HEK293 (cell line): ENCODE data around the gene MCHR1.

Experiments
- BCL11A ChIP-seq: fragments of 450-650 bp; formaldehyde crosslinking; IDR thresholded peaks from 2 replicates; pipeline ENCODE4 v1.5.1; 2016; ENCODE audit warnings: low read depth, missing biosample characterization, missing genetic modification characterization
- EGR2 ChIP-seq: fragments of 450-650 bp; formaldehyde crosslinking; IDR thresholded peaks from 2 replicates; pipeline ENCODE4 v1.5.1; 2016; ENCODE audit warnings: low read depth, missing biosample characterization, missing genetic modification characterization
- FEZF1 ChIP-seq: fragments of 450-650 bp; formaldehyde crosslinking; IDR thresholded peaks from 2 replicates; pipeline ENCODE4 v1.5.1; 2016; ENCODE audit warnings: missing biosample characterization, missing genetic modification characterization
- KLF7 ChIP-seq: fragments of 450-650 bp; formaldehyde crosslinking; IDR thresholded peaks from 2 replicates; pipeline ENCODE4 v1.5.1; 2016; ENCODE audit warnings: missing biosample characterization, missing genetic modification characterization, borderline replicate concordance
- KLF9 ChIP-seq: fragments of 450-650 bp; formaldehyde crosslinking; IDR thresholded peaks from 2 replicates; pipeline ENCODE4 v1.5.1; 2016; ENCODE audit warnings: missing biosample characterization, missing genetic modification characterization, low read depth
- WT1 ChIP-seq: fragments of 450-650 bp; formaldehyde crosslinking; IDR thresholded peaks from 2 replicates; pipeline ENCODE4 v1.5.1; 2016; ENCODE audit warnings: missing biosample characterization, missing genetic modification characterization
- ZBTB10 ChIP-seq: fragments of 450-650 bp; formaldehyde crosslinking; IDR thresholded peaks from 2 replicates; pipeline ENCODE4 v1.5.1; 2016; ENCODE audit warnings: missing biosample characterization, missing genetic modification characterization
- ZBTB7A ChIP-seq: fragments of 450-650 bp; formaldehyde crosslinking; IDR thresholded peaks from 2 replicates; pipeline ENCODE4 v1.5.1; 2016; ENCODE audit warnings: low read depth, missing biosample characterization, missing genetic modification characterization
- ZFP37 ChIP-seq: fragments of 450-650 bp; formaldehyde crosslinking; IDR thresholded peaks from 2 replicates; pipeline ENCODE4 v1.5.1; 2016; ENCODE audit warnings: missing biosample characterization, missing genetic modification characterization
- ZNF112 ChIP-seq: fragments of 450-650 bp; formaldehyde crosslinking; IDR thresholded peaks from 2 replicates; pipeline ENCODE4 v1.5.0; 2017; ENCODE audit warnings: missing biosample characterization, missing genetic modification characterization
- ZNF138 ChIP-seq: fragments of 450-650 bp; formaldehyde crosslinking; IDR thresholded peaks from 2 replicates; pipeline ENCODE4 v1.5.1; 2016; ENCODE audit warnings: missing biosample characterization, missing genetic modification characterization, borderline replicate concordance
- ZNF175 ChIP-seq: fragments of 450-650 bp; formaldehyde crosslinking; IDR thresholded peaks from 2 replicates; pipeline ENCODE4 v1.5.1; 2016; ENCODE audit warnings: missing biosample characterization, missing genetic modification characterization
- ZNF23 ChIP-seq: fragments of 450-650 bp; formaldehyde crosslinking; IDR thresholded peaks from 2 replicates; pipeline ENCODE4 v1.5.1; 2016; ENCODE audit warnings: missing biosample characterization, missing genetic modification characterization, borderline replicate concordance
- ZNF24 ChIP-seq: fragments of 450-650 bp; formaldehyde crosslinking; IDR thresholded peaks from 2 replicates; pipeline ENCODE4 v1.5.1; 2016; ENCODE audit warnings: missing biosample characterization, missing genetic modification characterization
- ZNF335 ChIP-seq: fragments of 450-650 bp; formaldehyde crosslinking; conservative IDR thresholded peaks from 2 replicates; pipeline ENCODE4 v1.5.1; 2016; ENCODE audit warnings: missing biosample characterization, missing genetic modification characterization
- ZNF354C ChIP-seq: fragments of 450-650 bp; formaldehyde crosslinking; IDR thresholded peaks from 2 replicates; pipeline ENCODE4 v1.5.1; 2016; ENCODE audit warnings: missing biosample characterization, missing genetic modification characterization, low read depth, borderline replicate concordance
- ZNF362 ChIP-seq: fragments of 450-650 bp; formaldehyde crosslinking; IDR thresholded peaks from 2 replicates; pipeline ENCODE4 v1.5.1; 2016; ENCODE audit warnings: missing biosample characterization, missing genetic modification characterization
- ZNF416 ChIP-seq: fragments of 450-650 bp; formaldehyde crosslinking; IDR thresholded peaks from 2 replicates; pipeline ENCODE4 v1.5.1; 2016; ENCODE audit warnings: missing biosample characterization, missing genetic modification characterization
- ZNF530 ChIP-seq: fragments of 450-650 bp; formaldehyde crosslinking; IDR thresholded peaks from 2 replicates; pipeline ENCODE4 v1.5.1; 2016; ENCODE audit warnings: low read depth, missing biosample characterization, missing genetic modification characterization
- ZNF548 ChIP-seq: fragments of 450-650 bp; formaldehyde crosslinking; IDR thresholded peaks from 2 replicates; pipeline ENCODE4 v1.5.1; 2016; ENCODE audit warnings: missing biosample characterization, missing genetic modification characterization
- ZNF558 ChIP-seq: fragments of 450-650 bp; formaldehyde crosslinking; IDR thresholded peaks from 2 replicates; pipeline ENCODE4 v1.5.1; 2016; ENCODE audit warnings: missing biosample characterization, missing genetic modification characterization
- ZNF660 ChIP-seq: fragments of 450-650 bp; IDR thresholded peaks from 2 replicates; pipeline ENCODE4 v1.5.1; 2018; ENCODE audit warnings: missing biosample characterization, mild to moderate bottlenecking, missing genetic modification characterization
- ZNF777 ChIP-seq: fragments of 450-650 bp; formaldehyde crosslinking; IDR thresholded peaks from 2 replicates; pipeline ENCODE4 v1.5.1; 2017; ENCODE audit warnings: missing biosample characterization, missing genetic modification characterization, borderline replicate concordance
- TF ChIP-seq, protein P1 (sequence below): fragments of 450-650 bp; formaldehyde crosslinking; IDR thresholded peaks from 2 replicates; pipeline ENCODE4 v1.5.1; 2016; ENCODE audit warnings: missing biosample characterization, missing genetic modification characterization, borderline replicate concordance
- TF ChIP-seq, protein P2 (sequence below): fragments of 450-650 bp; formaldehyde crosslinking; IDR thresholded peaks from 2 replicates; pipeline ENCODE4 v1.5.1; 2016; ENCODE audit warnings: missing biosample characterization, missing genetic modification characterization
- TF ChIP-seq, protein P3 (sequence below): fragments of 450-650 bp; formaldehyde crosslinking; optimal IDR thresholded peaks from 2 replicates; pipeline ENCODE3; 2016; ENCODE audit warnings: missing biosample characterization, mild to moderate bottlenecking, missing genetic modification characterization

MCHR1 gene

GRCh38 chr22:40654522-40655167, 24.6 kb upstream of the MCHR1 start (continued):
- TF ChIP-seq, protein P1, sequence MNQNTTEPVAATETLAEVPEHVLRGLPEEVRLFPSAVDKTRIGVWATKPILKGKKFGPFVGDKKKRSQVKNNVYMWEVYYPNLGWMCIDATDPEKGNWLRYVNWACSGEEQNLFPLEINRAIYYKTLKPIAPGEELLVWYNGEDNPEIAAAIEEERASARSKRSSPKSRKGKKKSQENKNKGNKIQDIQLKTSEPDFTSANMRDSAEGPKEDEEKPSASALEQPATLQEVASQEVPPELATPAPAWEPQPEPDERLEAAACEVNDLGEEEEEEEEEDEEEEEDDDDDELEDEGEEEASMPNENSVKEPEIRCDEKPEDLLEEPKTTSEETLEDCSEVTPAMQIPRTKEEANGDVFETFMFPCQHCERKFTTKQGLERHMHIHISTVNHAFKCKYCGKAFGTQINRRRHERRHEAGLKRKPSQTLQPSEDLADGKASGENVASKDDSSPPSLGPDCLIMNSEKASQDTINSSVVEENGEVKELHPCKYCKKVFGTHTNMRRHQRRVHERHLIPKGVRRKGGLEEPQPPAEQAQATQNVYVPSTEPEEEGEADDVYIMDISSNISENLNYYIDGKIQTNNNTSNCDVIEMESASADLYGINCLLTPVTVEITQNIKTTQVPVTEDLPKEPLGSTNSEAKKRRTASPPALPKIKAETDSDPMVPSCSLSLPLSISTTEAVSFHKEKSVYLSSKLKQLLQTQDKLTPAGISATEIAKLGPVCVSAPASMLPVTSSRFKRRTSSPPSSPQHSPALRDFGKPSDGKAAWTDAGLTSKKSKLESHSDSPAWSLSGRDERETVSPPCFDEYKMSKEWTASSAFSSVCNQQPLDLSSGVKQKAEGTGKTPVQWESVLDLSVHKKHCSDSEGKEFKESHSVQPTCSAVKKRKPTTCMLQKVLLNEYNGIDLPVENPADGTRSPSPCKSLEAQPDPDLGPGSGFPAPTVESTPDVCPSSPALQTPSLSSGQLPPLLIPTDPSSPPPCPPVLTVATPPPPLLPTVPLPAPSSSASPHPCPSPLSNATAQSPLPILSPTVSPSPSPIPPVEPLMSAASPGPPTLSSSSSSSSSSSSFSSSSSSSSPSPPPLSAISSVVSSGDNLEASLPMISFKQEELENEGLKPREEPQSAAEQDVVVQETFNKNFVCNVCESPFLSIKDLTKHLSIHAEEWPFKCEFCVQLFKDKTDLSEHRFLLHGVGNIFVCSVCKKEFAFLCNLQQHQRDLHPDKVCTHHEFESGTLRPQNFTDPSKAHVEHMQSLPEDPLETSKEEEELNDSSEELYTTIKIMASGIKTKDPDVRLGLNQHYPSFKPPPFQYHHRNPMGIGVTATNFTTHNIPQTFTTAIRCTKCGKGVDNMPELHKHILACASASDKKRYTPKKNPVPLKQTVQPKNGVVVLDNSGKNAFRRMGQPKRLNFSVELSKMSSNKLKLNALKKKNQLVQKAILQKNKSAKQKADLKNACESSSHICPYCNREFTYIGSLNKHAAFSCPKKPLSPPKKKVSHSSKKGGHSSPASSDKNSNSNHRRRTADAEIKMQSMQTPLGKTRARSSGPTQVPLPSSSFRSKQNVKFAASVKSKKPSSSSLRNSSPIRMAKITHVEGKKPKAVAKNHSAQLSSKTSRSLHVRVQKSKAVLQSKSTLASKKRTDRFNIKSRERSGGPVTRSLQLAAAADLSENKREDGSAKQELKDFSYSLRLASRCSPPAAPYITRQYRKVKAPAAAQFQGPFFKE (tag by site-specific recombination), result no peak
- no peak for TF ChIP-seq ZNF24 (tag by site-specific recombination)
- 0 out of 2 replicates have a peak, but pooled peaks have one; percentile 45 for TF ChIP-seq FEZF1
- TF ChIP-seq ZFP37, result no peak
- no peak for TF ChIP-seq ZBTB10 (tag by site-specific recombination)
- TF ChIP-seq ZNF416, result no peak
- no peak for TF ChIP-seq ZNF23 (tag by site-specific recombination)
- TF ChIP-seq, protein P2, sequence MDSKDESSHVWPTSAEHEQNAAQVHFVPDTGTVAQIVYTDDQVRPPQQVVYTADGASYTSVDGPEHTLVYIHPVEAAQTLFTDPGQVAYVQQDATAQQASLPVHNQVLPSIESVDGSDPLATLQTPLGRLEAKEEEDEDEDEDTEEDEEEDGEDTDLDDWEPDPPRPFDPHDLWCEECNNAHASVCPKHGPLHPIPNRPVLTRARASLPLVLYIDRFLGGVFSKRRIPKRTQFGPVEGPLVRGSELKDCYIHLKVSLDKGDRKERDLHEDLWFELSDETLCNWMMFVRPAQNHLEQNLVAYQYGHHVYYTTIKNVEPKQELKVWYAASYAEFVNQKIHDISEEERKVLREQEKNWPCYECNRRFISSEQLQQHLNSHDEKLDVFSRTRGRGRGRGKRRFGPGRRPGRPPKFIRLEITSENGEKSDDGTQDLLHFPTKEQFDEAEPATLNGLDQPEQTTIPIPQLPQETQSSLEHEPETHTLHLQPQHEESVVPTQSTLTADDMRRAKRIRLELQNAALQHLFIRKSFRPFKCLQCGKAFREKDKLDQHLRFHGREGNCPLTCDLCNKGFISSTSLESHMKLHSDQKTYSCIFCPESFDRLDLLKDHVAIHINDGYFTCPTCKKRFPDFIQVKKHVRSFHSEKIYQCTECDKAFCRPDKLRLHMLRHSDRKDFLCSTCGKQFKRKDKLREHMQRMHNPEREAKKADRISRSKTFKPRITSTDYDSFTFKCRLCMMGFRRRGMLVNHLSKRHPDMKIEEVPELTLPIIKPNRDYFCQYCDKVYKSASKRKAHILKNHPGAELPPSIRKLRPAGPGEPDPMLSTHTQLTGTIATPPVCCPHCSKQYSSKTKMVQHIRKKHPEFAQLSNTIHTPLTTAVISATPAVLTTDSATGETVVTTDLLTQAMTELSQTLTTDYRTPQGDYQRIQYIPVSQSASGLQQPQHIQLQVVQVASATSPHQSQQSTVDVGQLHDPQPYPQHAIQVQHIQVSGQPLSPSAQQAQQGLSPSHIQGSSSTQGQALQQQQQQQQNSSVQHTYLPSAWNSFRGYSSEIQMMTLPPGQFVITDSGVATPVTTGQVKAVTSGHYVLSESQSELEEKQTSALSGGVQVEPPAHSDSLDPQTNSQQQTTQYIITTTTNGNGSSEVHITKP, result 0 out of 2 replicates have a peak, but pooled peaks have one; percentile 29
- TF ChIP-seq ZBTB7A (tag by site-specific recombination), result no peak
- no peak for TF ChIP-seq ZNF660
- peak; percentile 66 for TF ChIP-seq ZNF335 (tag by site-specific recombination)
- TF ChIP-seq BCL11A (tag by site-specific recombination), result no peak
- no peak for TF ChIP-seq ZNF530
- no peak for TF ChIP-seq ZNF112 (tag by site-specific recombination)
- TF ChIP-seq EGR2, result no peak
- no peak for TF ChIP-seq ZNF548 (tag by site-specific recombination)
- no peak for TF ChIP-seq ZNF777 (tag by site-specific recombination)
- TF ChIP-seq ZNF362 (tag by site-specific recombination), result no peak
- no peak for TF ChIP-seq ZNF558 (tag by site-specific recombination)
- TF ChIP-seq KLF9, result no peak
- no peak for TF ChIP-seq ZNF354C (tag by site-specific recombination)
- no peak for TF ChIP-seq KLF7
- TF ChIP-seq ZNF175 (tag by site-specific recombination), result no peak
- TF ChIP-seq, protein P3, sequence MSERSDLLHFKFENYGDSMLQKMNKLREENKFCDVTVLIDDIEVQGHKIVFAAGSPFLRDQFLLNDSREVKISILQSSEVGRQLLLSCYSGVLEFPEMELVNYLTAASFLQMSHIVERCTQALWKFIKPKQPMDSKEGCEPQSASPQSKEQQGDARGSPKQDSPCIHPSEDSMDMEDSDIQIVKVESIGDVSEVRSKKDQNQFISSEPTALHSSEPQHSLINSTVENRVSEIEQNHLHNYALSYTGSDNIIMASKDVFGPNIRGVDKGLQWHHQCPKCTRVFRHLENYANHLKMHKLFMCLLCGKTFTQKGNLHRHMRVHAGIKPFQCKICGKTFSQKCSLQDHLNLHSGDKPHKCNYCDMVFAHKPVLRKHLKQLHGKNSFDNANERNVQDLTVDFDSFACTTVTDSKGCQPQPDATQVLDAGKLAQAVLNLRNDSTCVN (tag by site-specific recombination), result no peak
- no peak for TF ChIP-seq ZNF138 (tag by site-specific recombination)
- TF ChIP-seq WT1 (tag by site-specific recombination), result no peak
